NCI-H774 (cell line): ENCODE results near the gene GPR183.
A peak's percentile ranks its signal among the peaks of the same experiment; 100 is the strongest.

Experiments
- DNase-seq: peaks from one replicate; lab custom pipeline; 2025; lab: John Stamatoyannopoulos, UW

The GPR183 gene

DNA sequence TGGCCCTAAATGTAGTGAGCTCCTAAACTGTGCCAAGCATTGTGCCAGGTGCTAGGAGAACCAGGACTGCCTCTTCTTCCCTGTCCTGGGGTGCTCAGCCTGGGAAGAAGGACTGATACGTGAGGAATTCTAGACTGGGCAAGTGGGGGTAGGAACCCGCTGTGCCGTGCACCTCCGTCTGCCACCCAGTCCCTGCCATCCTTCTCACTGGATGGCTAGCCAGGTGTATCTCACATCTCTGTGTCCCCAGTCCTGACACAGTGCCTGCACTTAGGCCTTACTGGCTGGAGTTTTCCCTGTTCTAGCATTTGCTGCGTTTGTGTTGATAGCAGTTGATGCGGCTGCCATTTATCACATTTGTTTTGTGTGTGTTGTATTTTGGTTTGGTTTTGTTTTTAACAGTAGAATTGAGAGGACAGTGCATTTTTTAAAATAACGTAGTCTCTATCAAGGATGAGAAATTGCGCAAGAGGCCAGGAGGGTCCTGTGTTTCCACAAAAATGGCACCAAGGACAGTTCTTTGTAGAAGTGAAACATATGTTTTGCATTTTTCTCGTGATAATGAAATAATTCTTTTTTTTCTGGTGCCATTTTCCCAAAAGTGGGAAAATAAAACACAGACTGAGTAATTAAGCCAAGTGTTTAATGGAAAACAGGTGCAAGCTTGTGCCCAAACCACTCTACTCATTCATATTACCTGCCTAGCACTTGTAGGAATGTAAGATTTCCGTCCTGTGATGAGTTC is 4.7 kb upstream of the GPR183 start:
- DNase-seq: no peak

DNA sequence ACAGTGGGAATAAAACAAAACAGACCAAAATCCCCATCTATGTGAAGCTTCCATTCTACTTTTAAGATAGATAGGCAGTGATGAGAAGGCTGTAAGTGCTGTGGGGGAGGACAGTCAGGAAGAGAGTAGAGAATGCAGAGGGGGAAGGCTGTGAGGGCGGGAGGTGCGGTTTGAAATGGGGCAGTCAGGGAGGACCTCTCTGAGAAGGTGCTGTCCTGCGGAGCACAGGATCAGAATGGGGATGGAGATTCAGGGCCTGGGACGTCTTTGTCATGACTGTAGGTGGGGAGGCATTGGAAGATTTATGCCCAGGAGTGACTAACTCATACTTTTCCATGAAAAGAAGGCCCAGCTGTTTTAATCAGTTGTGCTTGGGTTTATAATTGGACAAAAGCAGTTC is 3.9 kb upstream of the GPR183 start:
- no peak for DNase-seq

DNA sequence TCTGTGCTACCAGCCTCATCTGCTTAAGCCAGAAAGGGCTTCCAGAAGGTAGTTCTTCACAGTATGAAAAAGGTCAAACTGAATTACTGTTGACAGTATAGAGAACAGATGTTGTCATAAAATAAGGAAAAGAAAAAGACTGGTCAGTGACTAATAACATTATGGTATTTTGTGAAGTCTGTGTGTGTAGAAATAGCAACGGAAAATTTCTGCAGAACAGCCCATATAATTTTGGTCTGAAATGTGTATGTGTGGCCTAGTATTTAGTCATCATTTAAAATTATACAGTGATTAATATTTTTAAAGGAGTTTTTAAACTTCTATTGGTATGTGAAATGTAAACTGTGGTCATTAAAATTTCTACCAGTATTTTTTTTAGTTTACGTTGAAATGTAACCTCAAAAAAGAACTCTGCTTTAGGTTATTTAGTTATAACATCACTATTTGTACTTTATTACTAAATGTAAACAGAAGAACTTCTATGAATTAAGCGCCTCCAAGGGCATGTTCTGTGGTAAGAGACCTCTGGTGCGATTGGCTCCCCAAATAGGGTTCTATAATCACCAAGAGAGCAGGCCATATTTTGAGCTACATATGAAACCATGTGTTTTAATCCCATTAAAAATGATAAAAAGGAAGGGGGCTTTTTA is 3.3 kb upstream of the GPR183 start:
- no peak for DNase-seq

DNA sequence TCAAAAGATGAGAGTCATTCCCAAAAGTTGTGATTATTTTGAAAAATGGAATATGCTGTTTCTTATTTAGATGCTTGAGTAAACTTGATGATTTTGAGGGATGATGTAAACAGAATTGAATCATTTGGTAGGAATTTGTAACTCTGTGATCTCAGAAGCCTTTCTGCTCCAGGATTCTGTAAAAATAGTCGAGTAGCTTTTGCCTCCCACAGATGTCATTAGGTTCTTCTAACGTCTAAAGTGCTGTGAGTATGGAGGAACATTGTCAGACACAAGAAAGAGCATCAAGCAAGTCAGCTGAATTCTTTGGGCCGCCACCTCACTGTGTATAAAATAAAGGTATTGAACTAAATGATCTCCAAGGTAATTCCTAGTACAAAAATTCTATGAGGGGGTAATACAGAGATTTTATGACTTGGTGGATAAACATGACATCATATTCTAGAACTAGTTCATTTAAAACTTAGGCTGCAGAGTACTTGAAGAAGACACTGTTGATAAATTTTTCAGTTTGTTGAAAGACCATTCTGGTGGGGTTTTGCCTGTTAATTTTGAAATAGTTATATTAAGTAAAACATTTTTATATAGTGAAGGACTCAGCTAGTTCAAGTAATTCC is 1.4 kb upstream of the GPR183 start:
- DNase-seq: no peak

DNA sequence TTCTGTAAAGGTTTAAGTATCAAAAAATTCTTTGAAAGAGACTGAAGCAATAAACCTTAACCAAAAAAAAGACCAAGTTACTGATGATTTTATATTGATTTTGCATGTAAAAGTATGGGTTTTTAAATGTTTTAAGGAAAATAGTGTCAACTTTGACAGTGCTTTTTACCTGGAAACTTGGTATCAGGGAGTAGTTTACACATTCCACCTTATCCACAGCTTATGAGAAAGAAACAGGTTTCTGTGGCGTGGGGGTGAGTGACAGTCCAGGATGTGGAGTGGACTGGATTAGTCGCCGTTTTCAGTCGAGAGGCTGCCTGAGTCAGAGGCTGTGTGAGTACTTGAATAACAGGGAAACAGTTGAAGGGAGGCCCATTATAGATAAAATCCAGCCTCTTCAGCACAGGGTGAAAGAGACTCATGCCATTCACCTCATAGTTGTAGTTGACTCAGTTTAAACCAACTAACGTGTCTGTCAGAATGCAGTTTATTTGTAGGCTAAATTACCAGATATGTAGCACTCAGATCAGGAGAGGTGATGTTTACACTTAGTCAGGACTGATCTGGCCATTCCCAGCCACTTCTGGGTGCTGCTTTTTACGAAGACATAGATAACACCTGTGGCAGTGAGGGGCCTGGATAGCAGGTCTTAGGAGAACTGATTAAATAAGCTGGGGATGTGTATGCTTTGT is 595 bp upstream of the GPR183 start:
- peak; percentile 27 for DNase-seq

DNA sequence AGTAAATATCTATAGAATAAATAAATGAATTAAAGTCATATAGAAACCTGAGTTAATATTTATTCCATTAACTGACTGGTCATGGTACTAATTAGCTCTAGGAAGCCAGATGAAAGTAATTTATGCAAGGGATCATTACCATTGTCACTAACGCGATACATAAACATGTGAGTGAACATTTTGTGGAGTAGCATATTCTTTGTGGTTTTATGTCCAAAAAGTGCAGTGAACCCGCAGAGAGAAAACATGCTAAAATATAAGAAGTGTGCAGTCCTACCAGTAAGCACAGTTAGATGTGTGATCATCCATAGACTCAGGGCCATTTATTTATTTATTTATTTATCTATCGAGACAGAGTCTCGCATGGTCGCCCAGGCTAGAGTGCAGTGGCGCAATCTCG is 1.6 kb downstream of the GPR183 start:
- DNase-seq: no peak

DNA sequence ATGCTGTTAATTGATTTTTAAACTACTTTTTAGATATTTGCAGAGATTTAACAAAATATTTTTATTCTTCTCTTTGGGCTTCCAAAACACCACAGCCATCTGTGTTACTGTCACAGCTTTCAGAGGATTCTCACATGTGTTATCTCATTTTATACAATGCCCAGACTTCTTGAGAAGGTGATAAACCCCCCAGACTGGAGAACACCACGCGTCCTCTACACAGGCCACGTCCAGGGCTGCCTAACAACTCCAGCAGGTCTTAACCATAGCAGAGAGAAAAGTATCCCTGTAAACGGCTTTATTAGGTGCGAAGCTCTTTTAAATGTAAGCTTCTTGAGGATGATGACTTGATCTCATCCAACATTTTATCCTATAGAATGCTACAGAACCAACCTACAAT is 2.0 kb downstream of the GPR183 start:
- DNase-seq: no peak

DNA sequence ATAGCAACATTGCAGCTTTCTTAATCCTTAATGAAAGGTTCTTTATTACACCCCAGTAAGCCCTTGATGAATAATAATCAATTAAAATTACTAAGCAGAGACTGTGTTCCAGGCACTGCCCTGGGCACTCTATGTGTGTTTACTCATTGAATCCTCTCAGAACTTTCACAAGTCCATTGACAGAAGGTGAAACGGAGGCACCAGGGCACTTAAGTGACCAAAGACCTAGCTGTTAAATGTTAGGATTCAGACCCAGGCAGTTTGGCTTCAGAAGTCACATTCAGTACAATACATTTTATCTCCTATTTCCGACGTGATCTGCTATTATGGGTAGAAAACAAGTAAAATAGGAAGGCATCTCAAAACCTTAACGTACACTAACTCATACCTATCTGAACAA is 2.7 kb downstream of the GPR183 start:
- no peak for DNase-seq

DNA sequence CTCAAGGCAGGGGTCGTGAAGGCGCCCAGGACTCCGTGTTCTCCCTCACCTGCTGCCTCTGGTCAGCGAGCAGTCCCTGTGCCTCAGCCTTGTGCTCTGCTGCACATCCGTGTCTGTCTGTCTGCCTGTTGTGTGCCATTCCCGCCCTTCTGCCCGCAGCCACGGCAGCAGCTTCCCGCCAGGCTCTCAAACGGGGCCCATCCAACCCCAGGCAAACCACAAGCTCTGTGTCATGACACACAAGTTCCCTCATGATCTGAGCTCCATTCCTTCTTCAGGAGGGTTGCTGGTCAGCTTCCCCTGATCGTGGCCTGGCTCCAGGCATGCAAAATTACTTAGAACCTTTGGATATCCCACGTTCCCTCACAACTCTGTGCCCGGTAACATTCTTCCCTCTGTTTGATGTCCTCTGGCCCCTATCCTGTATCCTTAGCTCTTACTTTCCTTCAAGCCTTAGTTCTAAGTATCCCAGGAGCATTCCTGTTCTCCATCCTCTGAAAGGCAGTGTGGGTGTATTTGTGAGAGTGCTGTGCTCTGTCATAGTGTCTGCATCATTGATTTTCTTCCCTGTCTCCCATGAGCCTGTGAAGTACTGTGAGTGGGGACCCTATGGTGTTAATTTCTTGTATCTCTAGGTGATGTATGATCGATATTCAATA is 3.2 kb downstream of the GPR183 start:
- no peak for DNase-seq

DNA sequence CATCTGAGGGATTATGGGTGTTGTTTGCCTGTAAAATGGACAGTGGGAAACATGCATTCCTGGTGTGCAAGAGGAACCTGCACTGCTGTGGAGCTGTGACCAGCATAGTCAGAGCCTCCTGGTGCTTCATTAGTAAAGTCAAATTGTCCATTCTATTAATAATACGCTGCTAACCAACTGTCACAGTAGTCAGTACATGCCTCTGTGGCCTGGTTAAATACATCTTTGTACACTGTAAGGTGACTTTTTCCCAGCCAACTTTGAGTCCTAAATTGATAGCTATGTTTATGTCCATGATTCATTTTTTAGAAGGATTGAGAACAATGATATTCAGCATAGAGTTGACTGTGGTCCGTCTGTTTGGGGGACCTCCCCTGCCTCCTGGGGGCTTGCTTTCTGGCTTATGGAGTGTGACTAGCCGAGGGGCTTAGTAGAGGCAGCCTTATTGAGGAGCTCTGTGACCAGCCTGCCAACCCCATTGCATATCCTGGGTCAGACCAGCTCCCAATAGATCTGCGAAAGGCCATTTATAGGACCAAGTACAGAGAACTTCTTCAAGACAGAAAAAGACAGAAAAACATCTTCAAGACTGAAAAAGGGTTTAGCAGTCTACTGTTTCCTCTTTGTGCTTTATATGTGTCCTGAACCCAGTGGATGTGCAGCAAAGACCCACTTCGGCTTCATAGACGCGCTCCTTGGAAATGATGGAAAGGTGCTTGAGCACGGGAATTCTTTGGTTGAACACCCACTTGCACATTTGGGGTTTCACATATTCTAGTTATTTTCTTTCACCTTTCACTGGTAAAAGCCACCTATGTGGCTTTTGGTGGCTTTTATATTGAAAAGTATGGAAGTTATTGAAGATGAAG is 4.3 kb downstream of the GPR183 start:
- DNase-seq: no peak

DNA sequence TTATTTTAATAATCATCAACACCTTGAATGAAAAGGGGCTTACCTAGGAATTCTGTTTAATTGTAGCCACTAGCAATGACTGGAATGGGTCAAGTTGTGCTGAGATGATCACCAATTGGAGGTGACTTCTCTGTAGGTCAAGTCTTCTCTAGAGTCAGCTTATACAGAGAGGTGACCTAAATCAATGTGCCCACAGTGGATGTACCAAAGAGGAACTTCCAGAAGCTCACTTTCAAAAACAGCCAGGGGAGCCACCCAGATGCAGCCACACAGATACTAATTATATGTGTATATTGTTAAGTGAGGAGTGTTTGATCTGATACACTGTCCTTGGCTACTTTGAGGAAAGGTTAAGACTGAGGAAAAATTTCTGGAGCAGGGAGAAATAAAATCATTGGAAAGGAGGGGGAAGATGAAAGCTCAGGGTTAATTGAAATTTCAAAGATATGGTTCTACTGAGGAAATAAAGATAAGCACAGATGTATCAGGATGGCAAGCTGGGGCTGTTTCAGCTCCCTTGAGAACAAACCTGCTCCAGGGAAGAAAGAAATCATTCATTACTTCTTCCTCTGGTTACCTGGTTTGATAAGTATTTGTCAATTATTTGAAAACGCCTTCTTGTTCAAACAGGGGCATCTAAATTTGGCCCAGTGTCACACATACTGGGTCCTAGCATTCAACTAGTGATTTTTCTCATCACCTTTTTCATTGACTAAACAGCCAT is 5.1 kb downstream of the GPR183 start:
- DNase-seq: no peak

DNA sequence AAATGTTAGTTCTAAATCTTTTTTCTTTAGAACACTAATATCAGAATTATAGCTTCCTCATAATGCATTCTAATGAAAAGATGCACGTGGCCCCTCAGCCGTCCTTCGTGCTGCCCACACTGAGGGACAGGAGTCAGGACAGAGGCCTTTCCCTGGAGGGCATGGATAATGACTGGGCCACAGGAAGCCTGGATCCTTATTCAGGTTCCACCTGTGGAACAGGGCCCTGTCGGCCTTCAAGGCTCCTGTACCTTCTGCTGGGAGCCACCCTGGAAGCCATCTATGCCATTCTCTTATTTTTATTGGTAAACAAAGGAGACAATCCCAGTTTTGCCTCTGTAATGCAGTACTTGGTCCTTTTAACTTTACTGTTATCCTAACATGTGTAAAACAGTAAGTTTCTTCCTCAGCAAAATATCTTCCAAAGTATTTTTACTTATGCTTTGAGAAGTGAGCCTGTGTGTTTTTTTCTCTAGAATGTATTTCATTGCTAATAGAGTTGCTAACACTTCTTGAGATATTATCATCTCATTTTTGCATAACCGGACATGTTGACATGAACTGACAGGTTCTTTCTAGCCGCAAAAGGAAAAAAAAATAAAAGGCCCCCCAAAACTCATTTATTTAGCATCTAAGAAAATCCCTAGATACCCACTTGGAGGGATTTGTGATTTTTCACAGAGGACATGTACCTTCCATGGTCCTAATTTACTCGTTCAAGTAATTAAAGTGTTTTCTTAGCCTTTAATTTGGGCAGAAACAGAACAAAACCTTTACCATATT is 6.0 kb downstream of the GPR183 start:
- no peak for DNase-seq

DNA sequence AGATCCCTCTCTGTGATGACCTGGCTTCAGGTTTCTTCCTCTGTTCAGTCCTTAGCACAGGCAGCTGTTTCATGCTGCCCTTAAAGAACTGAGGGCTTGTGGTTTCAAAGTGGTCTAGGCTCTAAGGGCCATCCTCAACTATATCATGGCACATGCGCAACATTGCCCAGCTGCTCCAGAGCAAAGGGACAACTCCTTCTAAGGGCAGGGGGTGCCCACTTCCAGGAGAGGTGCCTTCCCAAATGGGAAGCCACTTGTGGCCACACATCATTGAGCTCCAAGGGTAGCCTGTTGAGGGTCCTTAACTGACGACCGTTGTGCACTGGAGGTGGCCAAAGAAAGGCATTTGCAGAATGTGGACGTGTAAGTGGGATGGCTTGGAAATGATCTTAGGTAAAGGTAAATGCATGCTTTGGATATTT is 7.3 kb downstream of the GPR183 start:
- no peak for DNase-seq

DNA sequence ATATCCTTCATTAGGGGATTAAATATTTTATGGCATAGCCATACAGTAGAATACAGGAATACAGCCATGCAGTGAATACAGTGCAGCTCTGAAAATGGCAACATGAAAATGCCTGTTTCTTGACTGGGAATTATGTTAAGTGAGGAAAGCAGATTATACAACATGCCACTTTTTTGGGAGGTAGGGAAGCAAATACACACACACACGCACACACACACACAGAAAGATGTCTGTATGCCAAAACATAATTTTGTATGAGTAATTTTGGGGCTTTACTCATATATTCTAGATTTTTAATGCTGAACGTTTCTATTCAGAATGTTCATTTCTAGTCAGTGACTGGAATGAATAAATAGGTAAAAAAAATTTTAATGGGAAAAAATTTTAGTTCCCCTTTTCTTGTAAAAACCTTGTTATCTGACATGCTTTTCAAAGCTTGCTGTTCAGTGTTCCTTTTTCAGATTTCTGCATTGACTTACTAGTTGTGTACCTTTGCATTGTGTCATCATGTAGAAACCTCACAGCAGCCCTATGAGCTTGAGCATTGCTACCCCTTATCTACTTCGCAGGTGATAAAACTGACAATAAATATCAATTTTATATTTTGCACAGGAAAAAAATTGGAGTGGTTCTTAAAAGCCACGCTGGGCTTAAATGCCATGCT is 7.8 kb downstream of the GPR183 start:
- DNase-seq: no peak

DNA sequence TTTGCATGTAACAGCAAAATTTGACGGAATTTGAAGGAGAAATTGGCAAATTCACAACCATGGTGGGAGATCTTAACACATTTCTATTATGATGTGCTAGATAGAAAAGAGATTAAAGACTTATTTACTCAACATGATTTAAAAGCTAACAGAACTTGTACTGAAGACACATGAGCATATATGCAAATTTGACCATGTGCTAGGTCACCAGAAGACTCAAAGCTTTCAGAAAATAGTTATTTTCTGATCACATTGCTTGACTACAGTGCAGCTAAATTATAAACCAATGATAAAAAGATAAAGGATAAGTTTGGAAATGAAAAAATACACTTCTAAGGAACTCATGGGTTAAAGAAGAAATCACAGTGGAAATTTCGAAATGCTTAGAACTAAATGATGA is 9.1 kb downstream of the GPR183 start:
- DNase-seq: no peak

DNA sequence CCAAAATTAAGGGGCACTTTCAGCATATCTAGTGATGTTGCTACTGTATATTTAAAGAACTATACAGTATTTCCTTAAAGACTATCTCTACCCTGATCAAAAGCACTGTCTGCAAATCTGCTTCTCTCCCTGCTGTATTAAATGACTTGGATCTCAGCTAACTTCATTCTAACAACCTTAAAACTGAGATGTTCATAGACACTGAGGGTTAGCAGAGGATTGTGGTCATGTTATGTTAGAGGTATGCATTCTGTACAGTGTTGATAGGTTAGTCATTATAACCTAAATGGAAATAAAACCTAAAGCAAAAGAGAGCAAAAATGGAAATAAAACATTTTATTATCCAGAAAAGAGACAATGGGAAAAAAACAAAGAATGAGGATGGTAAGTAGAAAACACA is 9.9 kb downstream of the GPR183 start:
- no peak for DNase-seq

DNA sequence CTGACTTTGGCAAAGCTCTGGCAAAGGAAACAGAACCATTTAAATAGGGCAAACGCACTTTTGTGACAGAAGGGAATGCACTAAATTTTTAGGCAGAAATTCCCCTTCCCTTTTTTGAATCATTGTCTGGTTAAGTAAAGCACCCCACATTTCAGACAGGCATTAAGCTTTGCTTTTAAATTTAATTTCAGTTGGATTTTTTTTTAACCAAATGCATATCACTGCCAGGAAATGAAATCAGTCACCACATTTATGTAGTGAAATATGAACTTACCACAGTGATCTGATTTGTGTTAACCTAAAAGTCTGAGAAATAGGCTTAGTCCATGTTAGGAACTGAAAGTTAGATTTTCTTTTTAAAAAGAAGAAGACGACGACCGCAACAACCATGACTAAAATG is 10.8 kb downstream of the GPR183 start:
- DNase-seq: no peak

DNA sequence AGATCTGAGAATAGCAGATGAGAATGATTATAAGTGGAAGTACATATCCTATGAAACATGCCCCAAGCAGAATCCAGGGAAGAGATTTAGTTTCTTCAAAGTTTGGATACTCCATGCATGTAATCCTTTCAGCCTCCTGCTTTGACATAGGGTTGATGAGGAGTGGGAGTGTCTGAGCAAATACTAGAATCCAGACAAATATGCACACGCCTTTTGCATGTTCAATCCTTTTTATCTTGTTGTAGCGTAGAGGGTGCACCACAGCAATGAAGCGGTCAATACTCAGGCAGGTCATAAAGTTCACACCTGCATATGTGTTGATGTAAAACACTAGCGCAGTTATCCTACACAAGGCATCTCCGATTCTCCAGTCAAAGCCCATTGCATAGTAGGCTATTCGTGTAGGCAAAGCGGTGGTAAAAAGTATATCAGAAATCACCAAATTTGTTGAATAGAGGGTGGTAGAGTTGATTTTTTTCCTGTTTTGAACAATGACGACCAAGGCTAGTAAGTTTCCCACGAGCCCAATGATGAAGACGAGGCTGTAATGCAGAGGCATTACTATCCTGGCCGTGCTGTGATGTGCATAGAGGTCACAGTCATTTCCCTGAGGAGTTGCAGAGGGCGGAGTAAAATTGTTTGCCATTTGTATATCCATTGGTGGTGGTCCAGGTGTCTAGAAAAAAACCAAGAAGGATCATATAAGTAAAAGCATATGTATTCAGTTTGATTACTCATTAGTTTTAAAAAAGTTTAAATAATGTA is 11.5 kb downstream of the GPR183 start:
- DNase-seq: no peak

DNA sequence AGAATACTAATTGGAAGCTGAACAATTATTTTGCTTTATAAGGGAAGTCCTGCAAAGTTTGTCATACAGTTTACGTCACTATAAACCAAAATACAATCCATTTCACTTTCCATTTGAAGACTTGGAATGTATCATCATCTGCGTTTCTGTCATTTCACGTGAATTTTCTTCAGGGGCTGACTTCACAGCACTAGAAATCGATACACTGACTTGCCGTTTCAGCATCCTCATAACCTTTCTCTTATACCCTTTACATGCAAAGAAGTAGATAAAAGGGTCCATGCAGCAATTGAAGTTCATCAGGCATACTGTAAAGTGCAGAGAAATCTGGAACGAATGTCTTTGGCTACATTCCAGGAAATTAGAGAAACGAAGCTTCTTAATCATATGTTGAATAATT is 12.2 kb downstream of the GPR183 start:
- DNase-seq: no peak
